Measurements from ENCODE around the gene SLC26A4. TPM values are rescaled to one million over a fixed set of nuclear protein-coding genes. Genes with fewer than 3 reads are reported as not detected.

Gene SLC26A4
- total and polyA plus RNA-seq, 9 of the 15 experiments (the other 6 are each of a cell fraction or from before 2014, with no cell fraction given): 0.09 to 1.2 (median 0.33) TPM

DNA sequence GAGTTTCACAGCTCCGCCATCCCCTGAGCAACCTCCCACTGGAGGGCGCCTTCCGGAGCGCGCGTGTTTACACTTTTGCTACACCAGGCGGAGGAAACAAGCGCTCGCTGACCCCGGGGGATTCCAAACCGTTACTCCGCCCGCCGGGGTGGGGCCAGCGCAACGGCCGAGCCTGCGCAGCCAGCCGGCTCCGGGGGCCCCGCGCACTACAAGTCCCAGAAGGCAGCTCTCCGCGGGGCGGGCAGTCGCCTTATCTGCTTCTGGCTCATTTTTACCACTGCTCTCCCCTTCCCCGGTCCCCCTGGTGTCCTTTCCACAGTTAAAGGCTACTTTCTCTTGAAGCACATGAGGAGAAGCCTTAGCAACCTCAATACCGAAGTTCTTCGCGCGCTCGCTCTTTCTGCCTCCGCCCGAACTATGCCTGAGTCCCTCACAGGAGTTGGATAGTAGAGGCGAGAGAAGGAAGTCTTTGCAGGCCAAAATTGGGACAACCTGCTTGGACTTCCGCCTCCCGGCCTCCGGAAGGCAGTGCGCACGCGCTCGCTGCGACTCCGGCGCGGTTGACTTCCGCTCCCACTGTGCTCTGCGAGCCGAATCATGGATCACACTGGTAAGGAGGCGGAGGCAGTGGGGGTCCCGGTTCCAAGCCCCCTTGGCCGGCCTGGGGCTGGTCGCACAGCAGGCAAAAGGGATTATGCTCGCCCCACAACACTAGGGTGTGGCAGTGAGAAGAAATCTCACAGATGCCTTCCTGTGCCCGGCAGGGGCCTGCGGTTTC, 83.1 kb downstream of the SLC26A4 start, which contains the start of gene CBLL1 (continued):
- TF ChIP-seq, protein P1, sequence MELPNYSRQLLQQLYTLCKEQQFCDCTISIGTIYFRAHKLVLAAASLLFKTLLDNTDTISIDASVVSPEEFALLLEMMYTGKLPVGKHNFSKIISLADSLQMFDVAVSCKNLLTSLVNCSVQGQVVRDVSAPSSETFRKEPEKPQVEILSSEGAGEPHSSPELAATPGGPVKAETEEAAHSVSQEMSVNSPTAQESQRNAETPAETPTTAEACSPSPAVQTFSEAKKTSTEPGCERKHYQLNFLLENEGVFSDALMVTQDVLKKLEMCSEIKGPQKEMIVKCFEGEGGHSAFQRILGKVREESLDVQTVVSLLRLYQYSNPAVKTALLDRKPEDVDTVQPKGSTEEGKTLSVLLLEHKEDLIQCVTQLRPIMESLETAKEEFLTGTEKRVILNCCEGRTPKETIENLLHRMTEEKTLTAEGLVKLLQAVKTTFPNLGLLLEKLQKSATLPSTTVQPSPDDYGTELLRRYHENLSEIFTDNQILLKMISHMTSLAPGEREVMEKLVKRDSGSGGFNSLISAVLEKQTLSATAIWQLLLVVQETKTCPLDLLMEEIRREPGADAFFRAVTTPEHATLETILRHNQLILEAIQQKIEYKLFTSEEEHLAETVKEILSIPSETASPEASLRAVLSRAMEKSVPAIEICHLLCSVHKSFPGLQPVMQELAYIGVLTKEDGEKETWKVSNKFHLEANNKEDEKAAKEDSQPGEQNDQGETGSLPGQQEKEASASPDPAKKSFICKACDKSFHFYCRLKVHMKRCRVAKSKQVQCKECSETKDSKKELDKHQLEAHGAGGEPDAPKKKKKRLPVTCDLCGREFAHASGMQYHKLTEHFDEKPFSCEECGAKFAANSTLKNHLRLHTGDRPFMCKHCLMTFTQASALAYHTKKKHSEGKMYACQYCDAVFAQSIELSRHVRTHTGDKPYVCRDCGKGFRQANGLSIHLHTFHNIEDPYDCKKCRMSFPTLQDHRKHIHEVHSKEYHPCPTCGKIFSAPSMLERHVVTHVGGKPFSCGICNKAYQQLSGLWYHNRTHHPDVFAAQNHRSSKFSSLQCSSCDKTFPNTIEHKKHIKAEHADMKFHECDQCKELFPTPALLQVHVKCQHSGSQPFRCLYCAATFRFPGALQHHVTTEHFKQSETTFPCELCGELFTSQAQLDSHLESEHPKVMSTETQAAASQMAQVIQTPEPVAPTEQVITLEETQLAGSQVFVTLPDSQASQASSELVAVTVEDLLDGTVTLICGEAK (IDR thresholded peaks at IDR 0.05): peak; percentile 96
- TF ChIP-seq, protein P1 (CRISPR knock-in tag; IDR thresholded peaks at IDR 0.05): no peak
- no peak for TF ChIP-seq HNRNPH1 (optimal IDR thresholded peaks at IDR 0.05; ENCODE audit: low read depth, low read length)
- TF ChIP-seq, protein P2, sequence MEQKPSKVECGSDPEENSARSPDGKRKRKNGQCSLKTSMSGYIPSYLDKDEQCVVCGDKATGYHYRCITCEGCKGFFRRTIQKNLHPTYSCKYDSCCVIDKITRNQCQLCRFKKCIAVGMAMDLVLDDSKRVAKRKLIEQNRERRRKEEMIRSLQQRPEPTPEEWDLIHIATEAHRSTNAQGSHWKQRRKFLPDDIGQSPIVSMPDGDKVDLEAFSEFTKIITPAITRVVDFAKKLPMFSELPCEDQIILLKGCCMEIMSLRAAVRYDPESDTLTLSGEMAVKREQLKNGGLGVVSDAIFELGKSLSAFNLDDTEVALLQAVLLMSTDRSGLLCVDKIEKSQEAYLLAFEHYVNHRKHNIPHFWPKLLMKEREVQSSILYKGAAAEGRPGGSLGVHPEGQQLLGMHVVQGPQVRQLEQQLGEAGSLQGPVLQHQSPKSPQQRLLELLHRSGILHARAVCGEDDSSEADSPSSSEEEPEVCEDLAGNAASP (IDR thresholded peaks at IDR 0.05): no peak
- TF ChIP-seq ZC3H4 (CRISPR knock-in tag; IDR thresholded peaks at IDR 0.05; ENCODE audit: borderline replicate concordance): 0 out of 2 replicates have a peak, but pooled peaks have one; percentile 10
- TF ChIP-seq PHF8 (IDR thresholded peaks at IDR 0.05; ENCODE audit: borderline replicate concordance, low read length): peak; percentile 98
- TF ChIP-seq NEUROD1 (IDR thresholded peaks at IDR 0.05; ENCODE audit: borderline replicate concordance, low read depth, low read length, partially characterized antibody): peak; percentile 78
- TF ChIP-seq SP1 (CRISPR knock-in tag; IDR thresholded peaks at IDR 0.05): peak; percentile 95
- TF ChIP-seq KAT2B (IDR thresholded peaks at IDR 0.05; ENCODE audit: low read depth, low read length): peak; percentile 79
- peak; percentile 87 for TF ChIP-seq CREM (IDR thresholded peaks at IDR 0.05; ENCODE audit: low read depth)
- no peak for TF ChIP-seq ZBTB49 (CRISPR knock-in tag; IDR thresholded peaks at IDR 0.05; ENCODE audit: borderline replicate concordance)
- TF ChIP-seq CHCHD3 (CRISPR knock-in tag; IDR thresholded peaks at IDR 0.05): no peak
- peak; percentile 72 for TF ChIP-seq GATA2 (CRISPR knock-in tag; IDR thresholded peaks at IDR 0.05)
- peak; percentile 23; the same call in 1 of the 2 replicates for TF ChIP-seq NFE2 (IDR thresholded peaks at IDR 0.05; ENCODE audit: low read depth)
- TF ChIP-seq ZNF212 (CRISPR knock-in tag; IDR thresholded peaks at IDR 0.05): no peak
